NT2/D1 (cell line): ENCODE data around the gene GPR55.

Experiments
- SUZ12 ChIP-seq: IDR thresholded peaks from 2 replicates; pipeline ENCODE4 v1.6.1; 2011; ENCODE audit not compliant: insufficient read length, insufficient read depth; ENCODE audit errors: extremely low read depth
- YY1 ChIP-seq: IDR thresholded peaks from 2 replicates; pipeline ENCODE4 v1.6.1; 2011; ENCODE audit not compliant: insufficient read length, insufficient read depth

DNA sequence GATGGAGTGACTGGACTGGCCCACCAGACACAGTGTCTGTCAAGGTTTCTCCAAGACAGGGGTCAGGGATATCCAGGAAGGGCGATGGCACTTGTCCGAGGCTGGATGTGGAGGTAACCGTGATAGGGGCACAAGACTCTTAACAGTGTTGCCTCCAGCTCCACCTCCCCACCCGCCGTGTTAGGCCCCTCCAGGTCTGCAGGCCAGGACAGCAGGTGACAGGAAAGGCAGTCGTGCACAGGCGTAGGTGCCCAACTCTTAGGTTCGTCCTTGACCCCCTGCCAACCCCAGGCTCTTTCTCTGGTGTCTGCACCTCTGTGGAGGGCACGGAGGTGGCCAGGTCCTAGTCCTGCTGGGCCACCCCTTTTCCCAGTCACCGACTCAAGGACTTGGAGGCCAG lies 50.2 kb downstream of the GPR55 start:
- TF ChIP-seq YY1 (no peak), SUZ12 (no peak)
